Testis (tissue), 2 donors: ENCODE data around the gene LTB4R.

Experiments
- POLR2A ChIP-seq: fragments of 450-650 bp; IDR thresholded peaks from one replicate; pipeline ENCODE4 v1.6.1; 2017; ENCODE audit warnings: antibody characterized with exemption, mild to moderate bottlenecking, moderate library complexity
- TF ChIP-seq, protein P1 (sequence below), 3 experiments: fragments of 450-650 bp in 2 of 3; fragments of 200-600 bp in 1 of 3; sonication (generic) in 1 of 3; IDR thresholded peaks; one replicate each; pipeline ENCODE4 v1.5.1; 2016 to 2019; ENCODE audit warnings: antibody characterized with exemption in 3 of 3, mild to moderate bottlenecking in 2 of 3, moderate library complexity in 1 of 3

GRCh38 chr14:24340606-24341005 lies 29.3 kb downstream of the LTB4R start:
- TF ChIP-seq, protein P1, sequence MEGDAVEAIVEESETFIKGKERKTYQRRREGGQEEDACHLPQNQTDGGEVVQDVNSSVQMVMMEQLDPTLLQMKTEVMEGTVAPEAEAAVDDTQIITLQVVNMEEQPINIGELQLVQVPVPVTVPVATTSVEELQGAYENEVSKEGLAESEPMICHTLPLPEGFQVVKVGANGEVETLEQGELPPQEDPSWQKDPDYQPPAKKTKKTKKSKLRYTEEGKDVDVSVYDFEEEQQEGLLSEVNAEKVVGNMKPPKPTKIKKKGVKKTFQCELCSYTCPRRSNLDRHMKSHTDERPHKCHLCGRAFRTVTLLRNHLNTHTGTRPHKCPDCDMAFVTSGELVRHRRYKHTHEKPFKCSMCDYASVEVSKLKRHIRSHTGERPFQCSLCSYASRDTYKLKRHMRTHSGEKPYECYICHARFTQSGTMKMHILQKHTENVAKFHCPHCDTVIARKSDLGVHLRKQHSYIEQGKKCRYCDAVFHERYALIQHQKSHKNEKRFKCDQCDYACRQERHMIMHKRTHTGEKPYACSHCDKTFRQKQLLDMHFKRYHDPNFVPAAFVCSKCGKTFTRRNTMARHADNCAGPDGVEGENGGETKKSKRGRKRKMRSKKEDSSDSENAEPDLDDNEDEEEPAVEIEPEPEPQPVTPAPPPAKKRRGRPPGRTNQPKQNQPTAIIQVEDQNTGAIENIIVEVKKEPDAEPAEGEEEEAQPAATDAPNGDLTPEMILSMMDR (IDR thresholded peaks at IDR 0.05), result no peak
- TF ChIP-seq POLR2A, result no peak
